Measurements from ENCODE around the gene C1QL2. TPM values are rescaled to one million over a fixed set of nuclear protein-coding genes. Genes with fewer than 3 reads are reported as not detected.

C1QL2 gene
- polyA plus RNA-seq, 12 donors = not detected

DNA sequence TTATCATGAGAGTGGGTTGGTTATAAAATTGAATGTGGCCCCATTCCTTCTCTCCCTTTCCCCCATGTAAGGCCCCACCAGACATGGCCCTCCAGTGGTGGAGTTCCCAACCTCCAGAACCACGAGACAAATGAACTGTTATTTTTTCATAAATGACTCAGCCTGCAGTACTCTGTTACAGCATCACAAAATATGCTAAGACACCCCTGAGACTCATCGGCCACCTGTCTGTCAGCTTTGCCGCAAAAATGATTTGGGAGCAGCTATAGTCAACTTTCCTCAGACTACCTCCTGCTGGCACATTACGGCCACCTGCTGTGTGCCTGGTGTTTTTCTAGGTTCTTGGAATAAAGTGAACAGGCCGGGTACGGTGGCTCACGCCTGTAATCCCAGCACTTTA lies 21.4 kb upstream of the C1QL2 start:
- DNase-seq = no peak

- no peak for DNase-seq
Observed at GRCh38 chr2:119179202-119179601, 20.7 kb upstream of the C1QL2 start.

GRCh38 chr2:119178776-119179175 lies 20.2 kb upstream of the C1QL2 start:
- DNase-seq = no peak

DNA sequence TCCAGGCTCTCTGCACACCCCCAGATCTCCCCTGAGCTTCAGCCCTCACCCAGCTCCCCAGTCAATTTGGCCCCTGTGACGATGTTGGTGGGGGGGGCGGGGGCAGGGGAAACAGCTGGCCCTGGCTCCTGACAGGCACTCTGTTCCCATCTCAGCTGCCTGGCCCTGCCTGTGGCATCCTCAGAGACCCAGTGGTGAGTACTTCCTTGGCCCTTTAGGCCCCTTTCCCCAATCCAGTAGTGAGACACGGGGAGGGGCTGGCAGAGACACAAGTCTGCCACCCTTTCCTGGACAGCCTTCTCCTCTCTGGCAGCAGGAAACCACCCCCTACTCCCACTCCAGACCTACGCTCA lies 19.3 kb upstream of the C1QL2 start:
- no peak for DNase-seq

DNA sequence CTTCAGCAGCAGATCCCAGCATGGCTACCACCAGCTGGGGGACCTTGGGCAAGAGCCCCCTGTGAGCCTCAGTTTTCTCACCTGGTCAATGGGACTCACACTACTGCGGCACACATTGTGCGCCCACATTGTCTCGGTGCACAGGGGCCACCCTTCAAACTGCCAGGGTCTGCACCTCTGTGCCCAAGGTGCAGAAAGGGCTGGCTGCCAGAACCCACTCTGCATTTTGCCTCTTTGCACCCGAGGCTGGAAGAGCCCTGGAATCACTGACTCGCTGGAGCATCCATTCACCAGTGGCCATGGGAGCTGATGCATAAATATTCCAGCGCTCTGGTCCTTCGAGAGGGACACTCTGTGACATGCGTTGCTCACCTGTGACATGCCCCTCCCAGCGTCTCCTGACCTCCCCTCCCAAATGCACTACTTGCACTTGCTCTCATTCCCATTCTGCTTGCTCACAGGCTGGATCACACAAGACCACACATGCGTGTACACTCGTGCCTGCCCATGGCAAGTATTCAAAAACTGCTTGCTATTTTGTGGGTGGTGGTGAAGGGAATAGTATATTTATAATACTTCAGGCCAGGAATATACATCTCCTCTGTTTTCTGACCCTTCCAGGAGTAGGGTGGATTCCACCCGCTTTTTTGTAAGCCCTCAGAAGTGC lies 18.8 kb upstream of the C1QL2 start:
- no peak for DNase-seq

GRCh38 chr2:119175517-119175916 lies 17.0 kb upstream of the C1QL2 start:
- DNase-seq = no peak

DNA sequence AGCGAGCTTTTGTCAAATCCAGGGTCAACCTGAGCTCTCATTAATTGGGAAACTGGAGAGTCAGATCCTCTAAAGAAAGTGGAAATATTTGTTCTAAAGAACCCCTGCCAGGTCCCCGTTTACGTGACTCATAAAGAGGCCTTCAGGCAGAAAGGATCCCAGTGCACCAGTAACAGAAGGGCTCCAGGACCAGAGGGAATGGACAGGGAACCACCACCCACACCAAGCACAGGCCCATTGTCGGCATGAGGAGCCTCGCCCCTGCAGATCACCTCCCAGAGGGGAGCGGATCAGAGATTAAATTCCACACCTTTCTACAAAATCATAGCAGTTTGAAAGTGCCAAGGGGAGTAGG lies 16.4 kb upstream of the C1QL2 start:
- no peak for DNase-seq

- DNase-seq = no peak
Observed at GRCh38 chr2:119174216-119174992, 15.9 kb upstream of the C1QL2 start.

- no peak for DNase-seq
Observed at GRCh38 chr2:119173556-119174060, 15.1 kb upstream of the C1QL2 start.

DNA sequence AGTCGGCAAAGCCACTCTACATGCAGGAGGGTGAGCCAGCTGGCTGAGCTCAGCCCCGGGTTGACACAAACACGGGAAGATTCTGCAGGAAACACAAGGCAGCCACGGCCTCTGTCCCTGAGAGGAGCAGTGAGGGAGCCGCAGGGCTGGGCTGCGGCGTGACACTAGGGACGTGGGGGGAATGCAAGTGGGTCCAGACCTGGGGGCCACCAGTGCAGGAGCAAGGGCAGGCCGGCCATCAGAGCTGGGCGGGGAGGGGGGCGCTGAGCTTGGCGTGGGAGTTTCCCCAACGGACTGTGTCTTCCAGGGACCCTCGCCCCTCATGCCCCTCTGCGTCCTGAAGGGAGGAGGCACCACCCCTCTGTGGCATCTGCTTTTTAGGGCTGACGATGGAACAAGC lies 12.0 kb upstream of the C1QL2 start:
- DNase-seq = no peak

GRCh38 chr2:119169717-119170116 lies 11.2 kb upstream of the C1QL2 start:
- DNase-seq = no peak

DNA sequence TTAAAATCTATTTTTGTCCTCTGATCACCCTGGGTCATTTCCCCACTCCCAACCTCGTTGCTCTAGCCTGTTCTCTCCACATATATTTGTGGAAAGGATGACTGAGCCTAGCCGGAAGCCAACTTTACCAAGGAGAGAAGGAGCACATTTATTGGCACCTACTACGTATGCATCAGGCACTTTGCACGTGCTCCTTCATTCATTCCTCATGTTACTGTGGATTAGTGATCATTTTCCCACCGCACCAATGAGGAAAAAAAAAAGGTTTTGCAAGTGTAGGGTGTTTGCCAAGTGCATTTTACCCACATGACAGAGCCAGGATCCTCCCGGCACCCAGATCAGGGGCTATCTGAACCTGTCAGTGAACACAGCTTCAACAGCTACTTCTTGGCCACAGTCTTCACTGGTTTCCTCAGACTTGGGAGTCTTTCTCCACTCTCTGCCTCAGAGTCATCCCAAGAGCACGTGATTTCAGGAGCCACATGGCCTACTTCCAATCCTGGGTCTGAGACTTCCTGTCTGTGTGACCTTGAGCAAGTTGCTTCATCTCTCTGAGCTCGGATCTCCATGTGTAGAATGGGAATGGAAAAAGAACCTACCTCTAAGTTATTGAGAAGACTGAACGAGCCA lies 1.9 kb upstream of the C1QL2 start:
- no peak for DNase-seq

- no peak for DNase-seq
Observed at GRCh38 chr2:119157850-119158511, 570 bp downstream of the C1QL2 start.

DNA sequence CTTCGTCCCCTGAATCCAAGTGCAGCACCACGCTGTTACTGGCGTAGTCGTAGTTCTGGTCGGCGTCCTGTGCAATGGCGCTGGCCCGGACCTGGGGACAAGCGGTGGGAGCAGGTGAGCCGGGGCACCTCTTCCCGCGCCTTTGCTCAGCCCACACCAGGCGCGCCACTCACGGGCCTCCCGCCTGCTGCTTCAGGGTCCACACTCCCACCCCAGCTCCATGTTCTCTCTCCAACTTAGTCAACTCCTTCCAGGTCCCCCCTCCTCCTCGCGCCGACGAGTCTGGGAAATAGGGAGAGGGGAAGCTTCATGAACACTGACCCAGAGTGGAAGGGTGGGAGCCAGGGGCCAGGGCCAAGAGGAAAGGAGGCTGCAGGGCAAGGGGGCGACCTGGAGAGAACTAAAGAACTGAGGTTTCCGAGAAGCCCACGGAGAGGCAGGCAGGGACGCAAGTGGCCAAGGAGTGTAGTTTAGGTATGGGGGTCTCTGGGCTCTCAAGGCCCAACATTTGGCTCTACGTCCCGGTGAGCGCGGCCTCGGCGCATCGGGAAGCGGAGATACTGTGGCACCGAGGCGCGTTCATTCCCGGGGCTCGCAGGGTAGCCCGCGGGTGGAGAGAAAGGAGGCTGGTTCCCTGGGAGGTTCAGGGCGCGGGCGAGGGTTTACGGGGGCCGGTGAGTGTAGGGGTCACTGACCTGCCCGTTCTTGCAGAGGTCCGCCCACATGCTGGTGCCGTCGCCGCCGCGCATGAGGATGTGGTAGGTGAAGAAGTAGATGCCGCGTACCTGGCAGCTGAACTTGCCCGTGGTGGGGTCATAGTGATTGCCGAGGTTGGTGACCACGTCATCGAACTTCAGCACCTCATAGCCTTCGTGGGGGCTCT lies 1.4 kb downstream of the C1QL2 start:
- no peak for DNase-seq

DNA sequence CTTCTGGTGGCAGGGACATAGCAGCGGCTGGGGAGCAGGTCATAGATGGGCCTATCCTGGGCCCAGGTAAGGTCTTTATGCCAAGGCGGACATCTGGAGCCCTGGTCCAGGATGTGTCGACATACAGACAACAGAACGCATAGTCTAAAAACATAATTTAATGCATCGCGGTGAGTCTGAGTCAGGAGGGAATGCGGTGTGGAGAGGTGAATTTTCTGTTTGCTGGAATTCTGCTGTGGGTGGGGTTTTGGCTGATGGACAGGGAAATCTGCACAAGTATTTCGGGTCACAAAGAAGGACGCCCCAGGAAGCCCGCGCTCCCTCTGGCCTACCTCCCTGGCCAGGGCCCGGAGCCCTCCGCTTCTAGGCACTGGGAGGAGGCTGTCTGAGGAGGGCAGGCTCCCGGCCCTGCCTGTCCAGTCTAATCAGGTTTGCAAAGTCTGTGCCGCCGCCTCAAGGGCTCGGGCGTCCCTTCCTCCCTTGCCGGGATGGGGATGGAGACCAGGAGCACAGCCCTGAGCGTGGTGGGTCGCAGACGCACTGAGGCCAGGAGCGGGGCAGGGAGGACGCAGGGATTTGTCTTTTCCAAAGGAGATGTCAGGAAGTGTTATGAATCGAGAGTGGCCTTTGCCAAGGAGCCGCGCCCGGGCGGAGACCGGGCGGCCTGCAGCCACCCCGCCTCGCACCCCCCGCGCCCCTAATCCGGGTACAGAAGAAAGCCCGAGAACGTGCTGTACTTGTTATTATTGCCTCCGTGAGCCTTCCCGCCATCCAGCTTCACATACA lies 2.3 kb downstream of the C1QL2 start:
- no peak for DNase-seq

DNA sequence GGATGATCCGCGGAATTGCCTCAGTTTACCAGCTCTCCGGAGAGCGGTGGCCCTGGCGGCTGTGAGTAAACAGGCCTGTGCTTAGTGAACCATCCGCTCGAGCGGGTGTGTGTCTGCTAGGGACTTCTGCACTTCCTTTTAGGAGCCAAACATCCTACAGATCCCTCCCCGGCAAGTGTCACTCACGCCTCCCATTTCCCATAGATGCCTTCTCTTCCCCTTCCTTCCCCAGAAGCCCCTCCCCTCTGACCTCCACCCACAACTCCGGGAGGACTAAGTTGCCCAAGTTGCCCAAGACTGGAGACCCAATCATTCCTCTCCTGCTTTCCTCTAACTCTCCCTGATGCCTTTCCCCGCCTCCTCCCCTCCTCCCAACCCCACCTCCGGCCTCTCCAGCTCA lies 2.9 kb downstream of the C1QL2 start:
- no peak for DNase-seq

- no peak for DNase-seq
Observed at GRCh38 chr2:119154076-119154475, 4.5 kb downstream of the C1QL2 start.

GRCh38 chr2:119149611-119150010 lies 8.9 kb downstream of the C1QL2 start:
- no peak for DNase-seq

GRCh38 chr2:119147776-119148715 lies 10.5 kb downstream of the C1QL2 start:
- DNase-seq = no peak

DNA sequence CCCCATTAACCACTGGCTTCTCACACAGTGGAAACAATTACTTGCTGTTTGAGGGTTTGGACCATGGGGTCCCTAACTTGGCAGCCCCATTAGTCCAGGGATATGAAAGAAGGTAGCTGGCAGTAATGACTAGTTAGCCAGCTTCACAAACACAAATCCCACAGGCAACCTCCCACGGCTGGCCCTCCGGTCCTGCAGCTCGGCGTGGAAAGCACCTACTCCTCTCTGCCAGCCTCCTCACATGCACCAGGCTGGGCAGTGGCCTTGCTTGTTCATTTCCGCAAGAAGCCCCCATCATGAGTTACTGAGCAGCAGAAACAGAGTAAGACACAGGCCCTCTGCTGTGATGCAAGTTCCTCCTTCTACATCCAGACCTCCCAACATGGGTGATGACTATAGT lies 13.7 kb downstream of the C1QL2 start:
- DNase-seq = no peak

All from muscle of arm (tissue), 12 donors.